Ovary (tissue), 3 donors: ENCODE measurements around the gene TUBB2A.

ENCODE experiments used
- EP300 ChIP-seq: sonication (generic); formaldehyde crosslinking; IDR thresholded peaks from one replicate; pipeline ENCODE4 v1.6.1; 2017; ENCODE audit warnings: antibody characterized with exemption
- POLR2A ChIP-seq: fragments of 450-650 bp; IDR thresholded peaks from one replicate; pipeline ENCODE4 v1.6.1; 2017; ENCODE audit warnings: antibody characterized with exemption, mild to moderate bottlenecking, moderate library complexity
- TF ChIP-seq, protein P1 (sequence below), 3 donors: fragments of 450-650 bp in 2 of 3; fragments of 200-600 bp in 1 of 3; IDR thresholded peaks; one replicate each; pipeline versions ENCODE4 v1.5.1 to v1.8.0; 2016 to 2022; ENCODE audit warnings: antibody characterized with exemption in 3 of 3, mild to moderate bottlenecking in 1 of 3
- donor health status: DM: no; HTN: no; CAD: no.

DNA sequence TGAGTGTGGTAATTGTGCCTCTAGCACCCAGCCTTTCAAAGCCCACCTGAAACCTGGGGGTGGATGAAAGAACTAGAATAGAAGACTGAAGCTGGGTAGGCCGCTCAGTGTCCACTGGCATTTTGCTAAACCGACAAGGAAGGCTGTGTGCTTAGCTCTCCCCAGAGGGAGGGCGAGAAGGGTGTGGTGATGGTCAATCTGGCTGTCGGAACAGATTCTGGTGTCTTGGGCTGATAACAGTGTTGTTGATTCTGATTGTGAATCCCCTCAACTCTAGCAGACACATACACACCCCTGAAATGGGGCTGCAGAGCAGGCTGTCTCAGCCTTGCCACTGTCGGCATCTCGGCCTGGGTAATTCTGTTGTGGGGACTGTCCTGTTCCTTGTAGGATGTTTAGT is 43.0 kb downstream of the TUBB2A start:
- no peak for TF ChIP-seq POLR2A
- TF ChIP-seq, protein P1, sequence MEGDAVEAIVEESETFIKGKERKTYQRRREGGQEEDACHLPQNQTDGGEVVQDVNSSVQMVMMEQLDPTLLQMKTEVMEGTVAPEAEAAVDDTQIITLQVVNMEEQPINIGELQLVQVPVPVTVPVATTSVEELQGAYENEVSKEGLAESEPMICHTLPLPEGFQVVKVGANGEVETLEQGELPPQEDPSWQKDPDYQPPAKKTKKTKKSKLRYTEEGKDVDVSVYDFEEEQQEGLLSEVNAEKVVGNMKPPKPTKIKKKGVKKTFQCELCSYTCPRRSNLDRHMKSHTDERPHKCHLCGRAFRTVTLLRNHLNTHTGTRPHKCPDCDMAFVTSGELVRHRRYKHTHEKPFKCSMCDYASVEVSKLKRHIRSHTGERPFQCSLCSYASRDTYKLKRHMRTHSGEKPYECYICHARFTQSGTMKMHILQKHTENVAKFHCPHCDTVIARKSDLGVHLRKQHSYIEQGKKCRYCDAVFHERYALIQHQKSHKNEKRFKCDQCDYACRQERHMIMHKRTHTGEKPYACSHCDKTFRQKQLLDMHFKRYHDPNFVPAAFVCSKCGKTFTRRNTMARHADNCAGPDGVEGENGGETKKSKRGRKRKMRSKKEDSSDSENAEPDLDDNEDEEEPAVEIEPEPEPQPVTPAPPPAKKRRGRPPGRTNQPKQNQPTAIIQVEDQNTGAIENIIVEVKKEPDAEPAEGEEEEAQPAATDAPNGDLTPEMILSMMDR (IDR thresholded peaks at IDR 0.05): no peak
- no peak for TF ChIP-seq EP300
